LNCaP clone FGC (cell line): ENCODE measurements around the gene APOL1.

Experiments
- DNase-seq: peaks from one replicate; pipeline ENCODE4 v3.0.0-alpha.2; 2011; ENCODE audit warnings: low read depth
- H3K4me3 ChIP-seq: 2 replicates; pipeline ENCODE4 v1.5.1; 2011; ENCODE audit warnings: mild to moderate bottlenecking, low read depth, low read length, control low read depth
- CTCF ChIP-seq: IDR thresholded peaks from 2 replicates; pipeline ENCODE4 v1.5.1; 2012; ENCODE audit warnings: mild to moderate bottlenecking; ENCODE audit not compliant: control insufficient read depth, insufficient read depth; ENCODE audit errors: extremely low read depth

Gene APOL1

GRCh38 chr22:36293606-36294292 lies 40.8 kb downstream of the APOL1 start:
- TF ChIP-seq CTCF, result no peak
- DNase-seq, result no peak
- H3K4me3 ChIP-seq, result no peak overlapping the region

GRCh38 chr22:36294293-36294620 lies 41.3 kb downstream of the APOL1 start:
- TF ChIP-seq CTCF, result no peak
- no peak for DNase-seq
- H3K4me3 ChIP-seq, result no peak overlapping the region

- H3K4me3 ChIP-seq, result no peak overlapping the region
- DNase-seq, result no peak
- TF ChIP-seq CTCF, result no peak
Observed at GRCh38 chr22:36294801-36295200, 41.9 kb downstream of the APOL1 start.

GRCh38 chr22:36295247-36295646 lies 42.3 kb downstream of the APOL1 start:
- H3K4me3 ChIP-seq, result no peak overlapping the region
- no peak for DNase-seq
- no peak for TF ChIP-seq CTCF

- DNase-seq, result no peak
- no peak overlapping the region for H3K4me3 ChIP-seq
- TF ChIP-seq CTCF, result no peak
Observed at GRCh38 chr22:36296690-36297089, 43.8 kb downstream of the APOL1 start.

GRCh38 chr22:36297568-36297967 lies 44.6 kb downstream of the APOL1 start:
- no peak for DNase-seq
- H3K4me3 ChIP-seq, result no peak overlapping the region
- no peak for TF ChIP-seq CTCF

GRCh38 chr22:36298118-36298517 lies 45.2 kb downstream of the APOL1 start:
- no peak for TF ChIP-seq CTCF
- no peak overlapping the region for H3K4me3 ChIP-seq
- no peak for DNase-seq
